T-helper 9 cell (primary cell): Measurements from ENCODE around the gene DACT2.
"Not testable (repeated sequence)": the region's sequence is repeated elsewhere in the genome, so short reads cannot be mapped to it uniquely, and the experiment has no call there.

Experiments
- DNase-seq: peaks from one replicate; pipeline ENCODE4 v3.0.0-alpha.2; 2020
- total RNA-seq, 2 donors: gene quantifications; one replicate each; lab custom pipeline; 2026; lab: John Stamatoyannopoulos, UW

The DACT2 gene
- total RNA-seq = 0 to 0.07 reads per million in 2 donors

GRCh38 chr6:168319279-168320111, at the start of gene DACT2:
DACT2 (minus strand) TSS chr6:168319777; CDS start chr6:168319633, 144 bp downstream.
- no peak for DNase-seq

DNA sequence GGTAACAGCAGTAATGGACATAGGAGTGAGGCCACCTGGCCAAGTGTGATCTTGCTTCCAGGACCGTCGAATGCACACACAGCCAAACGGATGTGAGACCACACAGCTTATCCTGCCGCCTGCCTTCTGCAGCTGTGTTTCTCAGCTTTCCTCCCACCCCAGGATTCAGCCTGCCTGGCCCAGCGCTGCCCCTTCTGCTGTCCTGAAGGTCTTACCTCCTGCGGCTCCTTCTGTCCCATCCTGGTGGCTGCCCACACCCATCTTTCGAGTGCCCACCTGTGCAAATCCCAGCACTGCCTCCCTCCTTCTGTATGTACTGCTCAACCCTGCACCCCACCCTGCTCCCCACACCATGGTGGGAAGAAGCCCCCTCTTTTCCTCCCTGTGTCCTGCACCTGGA, 49.4 kb upstream of the DACT2 start:
- DNase-seq = no peak

DNA sequence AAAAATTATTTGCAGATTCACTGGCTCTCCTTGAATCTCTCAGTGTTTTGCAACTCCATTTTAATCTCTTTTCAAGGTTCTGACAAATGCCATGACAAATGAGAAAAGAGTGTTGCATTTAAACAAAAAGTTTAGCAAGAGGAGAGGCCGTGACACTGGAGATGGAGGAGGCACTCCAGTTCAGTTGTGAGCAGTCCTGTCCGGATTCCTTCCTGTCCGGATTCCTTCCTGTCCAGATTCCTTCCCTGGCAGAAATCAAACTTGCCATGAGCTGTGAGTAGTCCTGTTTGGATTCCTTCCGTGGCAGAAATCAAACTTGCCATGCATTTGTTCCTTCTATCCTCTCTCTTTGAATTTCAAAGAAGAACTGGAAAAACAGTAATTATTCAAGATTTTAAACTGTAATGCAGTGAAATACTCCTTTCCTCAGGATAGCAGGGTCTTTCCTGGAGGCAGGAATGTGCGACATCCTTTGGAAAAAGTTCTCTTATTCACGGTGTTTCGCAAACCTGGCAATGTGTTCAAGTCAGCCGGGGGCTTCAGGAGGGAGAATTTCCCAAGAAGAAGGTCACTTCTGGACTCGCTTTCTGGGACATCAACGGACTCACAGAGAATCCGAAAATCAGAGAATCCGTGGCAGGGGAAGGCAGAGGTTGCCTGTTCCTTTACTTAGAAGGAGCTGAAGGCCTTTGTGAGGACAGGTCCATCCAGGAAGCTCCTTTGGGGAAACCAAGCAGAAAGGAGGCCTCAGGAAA, 48.7 kb upstream of the DACT2 start:
- DNase-seq = no peak

GRCh38 chr6:168367285-168367751, 47.7 kb upstream of the DACT2 start:
- no peak for DNase-seq

- no peak for DNase-seq
Observed at GRCh38 chr6:168366473-168366872, 46.9 kb upstream of the DACT2 start.

GRCh38 chr6:168365422-168366165, 46.0 kb upstream of the DACT2 start:
- no peak for DNase-seq

DNA sequence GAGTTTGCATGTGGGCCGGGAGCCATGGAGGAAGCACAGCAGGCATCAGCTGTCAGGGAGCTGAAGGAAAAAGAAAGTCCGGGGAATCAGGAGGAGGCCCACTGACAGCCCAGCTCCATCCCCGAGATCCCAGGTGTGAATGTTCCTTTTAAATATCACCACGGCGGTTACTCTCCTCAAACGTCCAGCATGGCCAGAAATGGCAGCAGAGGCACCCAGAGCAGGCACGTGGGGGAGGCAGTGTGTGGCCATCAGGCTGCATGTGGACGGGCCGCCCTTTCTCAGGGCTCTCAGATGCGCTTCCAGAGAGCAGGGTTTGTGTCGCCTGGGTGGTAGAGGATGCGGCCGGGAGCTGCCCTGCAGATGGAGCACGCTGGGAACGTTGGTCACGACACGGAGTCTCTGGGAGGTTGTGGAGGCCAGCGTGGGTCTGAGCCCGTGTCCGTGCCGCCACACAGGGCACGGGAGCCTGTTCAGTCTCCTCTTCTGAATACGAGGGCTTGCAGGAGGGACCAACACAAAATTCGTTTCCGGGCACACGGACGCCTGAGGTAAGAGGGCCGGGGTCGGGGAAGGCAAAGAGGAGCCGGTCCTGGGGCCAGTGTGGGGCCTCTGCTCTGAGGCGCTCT, 45.3 kb upstream of the DACT2 start:
- DNase-seq = no peak

DNA sequence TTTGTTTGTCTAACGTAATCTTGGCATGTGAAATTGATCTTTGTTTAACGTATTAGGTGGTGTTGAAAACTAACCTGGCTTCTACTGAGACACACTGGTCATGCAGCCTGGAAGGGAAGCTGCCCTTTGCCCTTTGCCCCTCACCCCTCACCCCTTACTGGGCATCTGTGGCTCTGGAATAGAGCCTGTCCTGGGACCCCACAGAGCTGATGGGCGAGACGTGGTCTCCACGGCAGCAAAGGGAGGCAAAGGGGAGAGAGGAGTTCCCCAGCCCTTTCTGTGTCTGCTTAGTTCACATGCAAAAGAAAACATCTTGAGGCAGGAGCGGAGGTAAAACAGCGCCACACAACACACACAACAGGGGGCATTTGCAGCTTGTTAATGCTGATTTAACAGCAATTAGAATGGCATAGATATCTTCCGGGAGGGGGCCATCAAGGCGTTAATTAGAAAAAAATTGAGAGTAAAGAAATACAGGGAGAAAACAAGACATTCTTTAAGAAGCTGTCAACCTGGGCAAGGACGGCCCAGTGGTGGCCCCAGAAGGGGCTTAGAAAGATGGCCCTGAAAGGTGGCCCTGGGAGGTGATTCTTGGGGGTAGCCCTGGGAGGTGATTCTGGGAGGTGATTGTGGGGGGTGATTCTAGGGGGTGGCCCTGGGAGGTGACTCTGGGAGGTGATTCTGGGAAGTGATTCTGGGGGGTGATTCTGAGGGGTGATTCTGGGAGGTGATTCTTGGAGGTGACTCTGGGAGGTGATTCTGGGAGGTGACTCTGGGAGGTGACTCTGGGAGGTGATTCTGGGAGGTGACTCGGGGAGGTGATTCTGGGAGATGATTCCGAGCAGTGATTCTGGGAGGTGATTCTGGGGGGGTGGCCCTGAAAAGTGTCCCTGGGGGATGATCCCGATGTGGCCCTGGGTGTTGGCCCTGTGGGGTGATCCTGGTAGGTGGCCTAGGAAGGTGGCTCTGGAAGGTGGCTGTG, 44.5 kb upstream of the DACT2 start:
- DNase-seq = no peak

- DNase-seq = no peak
Observed at GRCh38 chr6:168363302-168363701, 43.7 kb upstream of the DACT2 start.

GRCh38 chr6:168362276-168362990, 42.9 kb upstream of the DACT2 start:
- DNase-seq = no peak

- no peak for DNase-seq
Observed at GRCh38 chr6:168361766-168362165, 42.2 kb upstream of the DACT2 start.

DNA sequence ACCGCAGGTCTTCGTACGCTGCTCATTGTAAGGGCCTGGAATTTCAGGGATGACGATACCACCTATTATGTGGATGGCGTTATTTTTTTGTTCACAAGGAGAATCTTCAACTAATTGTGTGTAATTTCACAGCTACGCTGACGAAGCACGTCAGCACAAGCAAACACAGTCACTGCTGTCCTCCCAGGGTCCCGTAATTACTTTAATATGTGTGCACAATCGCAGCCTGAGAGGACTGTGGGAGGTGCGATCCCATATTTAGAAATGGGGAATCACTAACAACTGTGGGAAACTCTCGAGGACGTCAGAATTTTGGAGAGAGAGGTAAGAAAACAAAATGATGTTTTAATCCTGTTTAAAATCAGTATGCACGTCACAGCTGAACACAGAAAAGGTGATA, 40.2 kb upstream of the DACT2 start:
- DNase-seq = no peak

DNA sequence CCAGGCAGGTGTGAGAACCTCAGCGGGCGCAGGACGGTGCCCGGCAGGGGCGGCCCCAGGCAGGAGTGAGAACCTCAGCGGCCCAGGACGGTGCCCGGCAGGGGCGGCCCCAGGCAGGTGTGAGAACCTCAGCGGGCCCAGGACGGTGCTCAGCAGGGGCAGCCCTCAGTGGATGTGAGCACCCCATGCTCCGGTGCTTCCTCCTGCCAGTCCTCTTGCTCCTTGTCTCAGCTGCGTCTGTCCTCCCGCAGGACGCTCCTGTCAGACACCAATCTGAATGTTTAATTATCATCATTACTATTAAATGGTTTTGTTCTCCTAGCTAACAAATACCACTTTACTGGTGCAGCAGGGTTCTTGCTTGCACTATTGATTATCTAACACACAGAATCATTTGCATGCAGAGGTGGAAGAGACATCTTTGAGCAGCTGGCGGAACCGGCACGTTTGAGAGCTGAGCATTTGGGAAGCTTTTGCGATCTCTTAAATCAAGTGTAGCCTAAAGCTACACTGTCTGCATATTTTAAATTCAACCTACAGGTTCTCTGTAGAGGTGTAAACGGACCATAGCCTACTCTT, 39.4 kb upstream of the DACT2 start:
- no peak for DNase-seq

- not testable (repeated sequence) for DNase-seq
Observed at GRCh38 chr6:168356872-168357271, 37.3 kb upstream of the DACT2 start.

DNA sequence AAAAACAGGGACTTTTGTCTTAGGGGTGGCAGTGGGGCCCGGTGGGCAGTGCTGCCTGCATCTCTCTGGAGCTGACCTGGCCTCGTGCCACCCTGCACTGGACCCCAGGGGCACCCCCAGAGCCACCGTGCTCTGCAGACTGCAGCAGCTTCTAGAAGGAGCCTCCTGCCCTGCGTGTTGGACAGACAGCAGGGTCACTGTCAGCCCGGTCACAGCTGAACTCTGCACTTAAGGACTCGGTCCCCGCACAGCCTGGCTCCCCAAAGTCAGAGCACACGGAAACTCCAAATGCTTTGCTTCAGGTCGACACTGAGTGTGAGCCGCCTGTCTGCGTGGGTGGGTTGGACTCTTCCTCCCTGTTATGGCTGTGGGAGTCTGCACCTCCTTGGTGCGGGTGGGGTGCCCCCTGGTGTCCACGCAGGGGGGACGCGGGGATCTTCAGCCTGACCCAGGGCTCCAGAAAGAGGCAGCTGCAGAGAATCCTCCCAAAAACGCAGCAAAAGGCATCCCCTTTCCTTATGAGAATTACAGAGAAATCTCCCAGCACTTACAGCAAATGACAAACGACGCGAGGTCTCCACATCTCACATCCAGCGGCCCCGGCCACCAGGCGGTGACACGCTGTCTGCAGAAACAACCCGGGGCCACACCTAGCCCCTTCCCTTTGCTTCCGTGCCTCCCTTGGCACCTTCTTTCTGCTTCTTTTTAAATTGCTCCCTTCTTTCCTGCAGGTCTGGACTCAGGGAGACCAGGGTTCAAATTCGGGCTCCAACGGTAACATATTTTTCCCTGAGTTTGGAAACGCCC, 36.3 kb upstream of the DACT2 start:
- no peak for DNase-seq

DNA sequence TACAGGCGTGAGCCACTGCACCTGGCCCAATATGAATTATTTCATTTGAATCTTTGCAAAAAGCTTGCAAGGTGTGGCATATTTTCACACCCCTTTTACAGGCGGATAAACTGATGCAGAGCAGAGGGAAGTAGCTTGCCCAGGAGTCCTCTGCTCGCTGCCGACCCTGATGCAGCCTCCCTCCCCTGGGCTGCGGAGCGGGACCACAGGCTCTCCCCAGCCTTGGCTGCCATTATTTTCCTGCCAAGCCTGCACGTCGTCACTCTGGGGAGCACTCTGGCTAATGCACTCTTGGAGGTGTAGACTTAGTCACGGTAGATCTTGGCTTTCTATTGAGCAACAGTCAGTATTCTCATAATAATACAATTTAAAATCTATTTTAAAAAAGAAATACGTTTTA, 34.8 kb upstream of the DACT2 start:
- no peak for DNase-seq

- no peak for DNase-seq
Observed at GRCh38 chr6:168353041-168353440, 33.5 kb upstream of the DACT2 start.

DNA sequence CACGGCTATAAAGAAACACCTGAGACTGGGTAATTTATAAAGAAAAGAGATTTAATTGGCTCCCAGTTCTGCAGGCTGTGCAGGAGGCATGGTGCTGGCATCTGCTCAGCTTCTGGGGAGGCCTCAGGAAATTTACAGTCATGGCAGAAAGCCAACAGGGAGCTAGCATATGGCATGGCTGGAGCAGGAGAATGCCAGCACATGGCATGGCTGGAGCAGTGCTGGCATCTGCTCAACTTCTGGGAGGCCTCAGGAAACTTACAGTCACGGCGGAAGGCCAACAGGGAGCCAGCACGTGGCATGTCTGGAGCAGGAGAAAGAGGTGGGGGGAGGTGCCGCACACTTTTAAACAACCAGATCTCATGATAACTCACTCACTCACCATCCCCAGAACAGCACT, 32.5 kb upstream of the DACT2 start:
- no peak for DNase-seq

- DNase-seq = no peak
Observed at GRCh38 chr6:168349718-168350210, 30.2 kb upstream of the DACT2 start.
